22Rv1 (cell line): Measurements from ENCODE around the gene GPR17.

Source experiments
- CTCF ChIP-seq: fragments of 450-650 bp; IDR thresholded peaks from 2 replicates; pipeline ENCODE4 v1.5.1; 2017; ENCODE audit warnings: mild to moderate bottlenecking
- ZFX ChIP-seq: fragments of 450-650 bp; IDR thresholded peaks from 2 replicates; pipeline ENCODE4 v1.6.1; 2017; ENCODE audit warnings: antibody characterized with exemption, borderline replicate concordance

GRCh38 chr2:127683757-127684156 is 37.8 kb downstream of the GPR17 start:
- TF ChIP-seq CTCF (no peak), ZFX (no peak)
